ENCODE measurements around the gene SOX8. TPM values are rescaled to one million over a fixed set of nuclear protein-coding genes. Genes with fewer than 3 reads are reported as not detected.

SOX8 gene
- total and polyA plus RNA-seq, 2 donors from 2014 or later, result 0.17 to 1.0 TPM

DNA sequence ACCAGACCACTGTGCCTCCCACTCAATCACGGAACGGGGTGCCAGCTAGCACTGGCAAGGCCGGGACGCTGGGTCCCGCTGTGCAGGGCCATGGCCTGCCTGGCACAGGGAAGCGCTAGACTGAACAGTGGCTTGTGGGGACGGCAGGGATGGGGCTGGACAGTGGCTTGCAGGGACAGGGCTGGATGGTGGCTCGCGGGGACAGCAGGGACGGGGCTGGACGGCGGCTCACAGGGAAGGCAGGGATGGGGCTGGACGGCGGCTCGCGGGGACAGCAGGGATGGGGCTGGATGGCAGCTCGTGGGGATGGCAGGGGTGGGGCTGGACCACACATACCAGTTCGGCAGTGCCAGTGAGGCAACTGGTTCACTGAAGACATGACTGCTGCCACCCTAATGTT, 43.4 kb upstream of the SOX8 start:
- H3K9ac ChIP-seq (ENCODE audit: low read length in 3 of 3), result no peak overlapping the region
- no peak for TF ChIP-seq CTCF (IDR thresholded peaks at IDR 0.05; ENCODE audit: borderline replicate concordance, extremely low read depth, insufficient read depth)
- peak in 1 of 5 donors; percentile 69 for DNase-seq
- peaks cover 0 to 3% (median 2%) of the 10 kb centered on the region in 3 donors for H3K36me3 ChIP-seq (ENCODE audit: control insufficient read depth in 2 of 3, insufficient read depth in 3 of 3, low read length in 3 of 3)
- intact Hi-C loops (cut with DNase I), result no loop called here
- peaks cover 1 to 15% (median 7%) of the 10 kb centered on the region in 3 donors for H3K9me3 ChIP-seq (ENCODE audit: control insufficient read depth in 2 of 3, insufficient read depth in 1 of 3, low read length in 3 of 3)
- FAIRE-seq, result no peak
- no peak overlapping the region for H3K27ac ChIP-seq (ENCODE audit: low read depth in 2 of 2, low read length in 2 of 2)
- no peaks in the 10 kb centered on the region for H3K4me1 ChIP-seq (ENCODE audit: control insufficient read depth in 2 of 3, insufficient read depth in 2 of 3, low read depth in 1 of 3, low read length in 3 of 3)
- H3K4me3 ChIP-seq (ENCODE audit: low read length in 3 of 3), result no peak overlapping the region
- no peaks in the 10 kb centered on the region for H3K27me3 ChIP-seq (ENCODE audit: control insufficient read depth, insufficient read depth, low read length)

- Histone ChIP-seq H3K4me3 (ENCODE audit: low read length in 3 of 3) (no peak overlapping the region), H3K9me3 (ENCODE audit: control insufficient read depth in 2 of 3, insufficient read depth in 1 of 3, low read length in 3 of 3) (peaks cover 1 to 15% (median 7%) of the 10 kb centered on the region in 3 donors), H3K9ac (ENCODE audit: low read length in 3 of 3) (no peak overlapping the region), H3K27ac (ENCODE audit: low read depth in 2 of 2, low read length in 2 of 2) (no peak overlapping the region), H3K36me3 (ENCODE audit: control insufficient read depth in 2 of 3, insufficient read depth in 3 of 3, low read length in 3 of 3) (peaks cover 0 to 3% (median 2%) of the 10 kb centered on the region in 3 donors), H3K27me3 (ENCODE audit: control insufficient read depth, insufficient read depth, low read length) (no peaks in the 10 kb centered on the region), H3K4me1 (ENCODE audit: control insufficient read depth in 2 of 3, insufficient read depth in 2 of 3, low read depth in 1 of 3, low read length in 3 of 3) (no peaks in the 10 kb centered on the region)
- FAIRE-seq (no peak), DNase-seq (peak in 1 of 5 donors; percentile 22)
- no peak for TF ChIP-seq CTCF (IDR thresholded peaks at IDR 0.05; ENCODE audit: borderline replicate concordance, extremely low read depth, insufficient read depth)
- intact Hi-C loops (cut with DNase I), result no loop called here
Measured at GRCh38 chr16:938752-939151, 42.8 kb upstream of the SOX8 start.

GRCh38 chr16:939311-939710, 42.3 kb upstream of the SOX8 start:
- Histone ChIP-seq H3K36me3 (ENCODE audit: control insufficient read depth in 2 of 3, insufficient read depth in 3 of 3, low read length in 3 of 3) (peaks cover 0 to 3% (median 2%) of the 10 kb centered on the region in 3 donors), H3K4me1 (ENCODE audit: control insufficient read depth in 2 of 3, insufficient read depth in 2 of 3, low read depth in 1 of 3, low read length in 3 of 3) (no peaks in the 10 kb centered on the region), H3K9ac (ENCODE audit: low read length in 3 of 3) (no peak overlapping the region), H3K27ac (ENCODE audit: low read depth in 2 of 2, low read length in 2 of 2) (no peak overlapping the region), H3K27me3 (ENCODE audit: control insufficient read depth, insufficient read depth, low read length) (no peaks in the 10 kb centered on the region), H3K4me3 (ENCODE audit: low read length in 3 of 3) (no peak overlapping the region), H3K9me3 (ENCODE audit: control insufficient read depth in 2 of 3, insufficient read depth in 1 of 3, low read length in 3 of 3) (peaks cover 1 to 15% (median 7%) of the 10 kb centered on the region in 3 donors)
- no peak for FAIRE-seq
- DNase-seq, result peak in 1 of 5 donors; percentile 52
- intact Hi-C loops (cut with DNase I), result no loop called here
- TF ChIP-seq CTCF (IDR thresholded peaks at IDR 0.05; ENCODE audit: borderline replicate concordance, extremely low read depth, insufficient read depth), result no peak

DNA sequence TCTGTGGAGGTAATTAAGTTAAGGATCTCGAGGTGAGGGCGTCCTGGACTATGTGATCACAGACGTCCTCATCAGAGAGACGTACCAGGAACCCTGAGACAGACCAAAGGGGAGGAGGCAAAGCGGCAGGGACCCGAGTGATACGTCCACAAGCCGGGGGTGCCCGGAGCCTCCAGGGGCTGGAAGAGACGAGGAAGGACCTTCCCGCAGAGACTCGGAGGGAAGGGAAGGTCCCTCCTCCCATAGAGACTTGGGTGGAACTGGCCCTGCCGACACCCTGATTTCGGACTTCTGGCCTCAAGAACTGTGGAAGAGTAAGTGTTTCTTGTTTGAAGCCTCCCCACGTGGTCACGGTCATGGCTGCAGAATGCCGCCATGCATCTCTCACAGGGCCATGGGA, 41.6 kb upstream of the SOX8 start:
- H3K27ac ChIP-seq (ENCODE audit: low read depth in 2 of 2, low read length in 2 of 2), result no peak overlapping the region
- peaks cover 0 to 3% (median 2%) of the 10 kb centered on the region in 3 donors for H3K36me3 ChIP-seq (ENCODE audit: control insufficient read depth in 2 of 3, insufficient read depth in 3 of 3, low read length in 3 of 3)
- no peaks in the 10 kb centered on the region for H3K4me1 ChIP-seq (ENCODE audit: control insufficient read depth in 2 of 3, insufficient read depth in 2 of 3, low read depth in 1 of 3, low read length in 3 of 3)
- TF ChIP-seq CTCF (IDR thresholded peaks at IDR 0.05; ENCODE audit: borderline replicate concordance, extremely low read depth, insufficient read depth), result no peak
- H3K9me3 ChIP-seq (ENCODE audit: control insufficient read depth in 2 of 3, insufficient read depth in 1 of 3, low read length in 3 of 3), result peaks cover 1 to 15% (median 7%) of the 10 kb centered on the region in 3 donors
- H3K27me3 ChIP-seq (ENCODE audit: control insufficient read depth, insufficient read depth, low read length), result no peaks in the 10 kb centered on the region
- no peak for FAIRE-seq
- intact Hi-C loops (cut with DNase I), result no loop called here
- peak in 1 of 5 donors; percentile 41 for DNase-seq
- no peak overlapping the region for H3K9ac ChIP-seq (ENCODE audit: low read length in 3 of 3)
- no peak overlapping the region for H3K4me3 ChIP-seq (ENCODE audit: low read length in 3 of 3)
